GM12878 (cell line): ENCODE results near the gene LIMA1. TPM values are rescaled to one million over a fixed set of nuclear protein-coding genes. Genes with fewer than 3 reads are reported as not detected.

Source experiments
- ATAC-seq: fragments of 200-7000 bp; cut with Tn5 transposase; 3 replicates; pipeline ENCODE4 v1.9.1; 2020; ENCODE audit warnings: mild to moderate bottlenecking, moderate library complexity
- BruUV-seq: library from RNA; stranded (reverse); fragments of 400-500 nt; replicated peaks from 2 replicates; lab custom pipeline; 2021; lab: Mats Ljungman, UMichigan
- CTCF ChIA-PET: fragments of 300-600 bp; sonication (Branson Sonifier 250); formaldehyde crosslinking; extraction: SDS; loops from one replicate; lab custom pipeline; 2021; ENCODE audit warnings: inconsistent platforms; lab: Yijun Ruan, JAX
- POLR2A ChIA-PET: fragments of 350-600 bp; formaldehyde crosslinking; extraction: SDS; loops from one replicate; lab custom pipeline; 2021; ENCODE audit warnings: inconsistent platforms; lab: Charles Lee
- RAD21 ChIA-PET: fragments of 300-600 bp; sonication (Branson Sonifier 250); formaldehyde crosslinking; loops from one replicate; lab custom pipeline; 2023; ENCODE audit warnings: antibody characterized with exemption; ENCODE audit not compliant: unreplicated experiment; lab: Charles Lee
- SMC1A ChIA-PET: fragments of 300-600 bp; sonication (Branson Sonifier 250); formaldehyde crosslinking; loops from one replicate; lab custom pipeline; 2023; ENCODE audit not compliant: unreplicated experiment, uncharacterized antibody; lab: Charles Lee
- DNase-seq: peaks from one replicate; pipeline ENCODE4 v3.0.0-alpha.2; 2011; ENCODE audit warnings: low read depth, low spot score
- FAIRE-seq: peaks from 3 replicates; lab custom pipeline; 2011; peaks lifted over from hg19 to GRCh38; lab: Jason Lieb, UNC
- H2AFZ ChIP-seq: 2 replicates; pipeline ENCODE4 v1.6.0; 2011; ENCODE audit warnings: low read depth, low read length, control low read depth; ENCODE audit not compliant: control insufficient read depth
- H3K27ac ChIP-seq: 2 replicates; pipeline ENCODE4 v1.5.1; 2011; ENCODE audit warnings: control low read depth; ENCODE audit not compliant: control insufficient read depth, insufficient read depth
- H3K27me3 ChIP-seq, 2 experiments: replicated peaks in 1 of 2; 2 replicates each; pipeline versions ENCODE4 v1.6.0 to v1.6.1; 2011; ENCODE audit warnings: low read length in 1 of 2; ENCODE audit not compliant: control insufficient read depth in 2 of 2, insufficient read depth in 2 of 2
- H3K36me3 ChIP-seq, 2 experiments: 2 replicates each; pipeline ENCODE4 v1.5.1; 2011; ENCODE audit warnings: low read length in 1 of 2; ENCODE audit not compliant: control insufficient read depth in 2 of 2, insufficient read depth in 2 of 2
- H3K4me1 ChIP-seq: 2 replicates; pipeline ENCODE4 v1.6.1; 2011; ENCODE audit warnings: mild to moderate bottlenecking, low read length, moderate library complexity, mixed read lengths; ENCODE audit not compliant: control insufficient read depth, insufficient read depth
- H3K4me2 ChIP-seq: 2 replicates; pipeline ENCODE4 v1.6.0; 2011; ENCODE audit warnings: control low read depth; ENCODE audit not compliant: control insufficient read depth, insufficient read depth
- H3K4me3 ChIP-seq: fragments of 200-600 bp; sonication (generic); 2 replicates; pipeline ENCODE4 v1.5.1; 2016
- H3K79me2 ChIP-seq: 2 replicates; pipeline ENCODE4 v1.6.0; 2011; ENCODE audit warnings: low read length; ENCODE audit not compliant: control insufficient read depth, insufficient read depth
- H3K9ac ChIP-seq: 2 replicates; pipeline ENCODE4 v1.8.0; 2011; ENCODE audit warnings: low read length, control low read depth, mixed read lengths; ENCODE audit not compliant: control insufficient read depth, insufficient read depth
- H3K9me3 ChIP-seq: replicated peaks from 3 replicates; pipeline ENCODE4 v1.5.1; 2011; ENCODE audit warnings: mild to moderate bottlenecking, low read length; ENCODE audit not compliant: control insufficient read depth, insufficient read depth
- H4K20me1 ChIP-seq: 2 replicates; pipeline ENCODE4 v1.6.0; 2011; ENCODE audit not compliant: control insufficient read depth, insufficient read depth
- BCL11A ChIP-seq: IDR thresholded peaks from 2 replicates; pipeline ENCODE4 v1.6.1; 2011; ENCODE audit warnings: low read depth, low read length
- EP300 ChIP-seq, 2 experiments: fragments of 150-350 bp in 1 of 2; IDR thresholded peaks; 2 replicates each; pipeline ENCODE4 v1.6.1; 2011 to 2012; ENCODE audit warnings: low read depth in 2 of 2, low read length in 2 of 2, borderline replicate concordance in 1 of 2, improper control_type of control experiment in 1 of 2, inconsistent platforms in 1 of 2; ENCODE audit not compliant: control insufficient read depth in 1 of 2
- LARP7 ChIP-seq: fragments of 450-650 bp; IDR thresholded peaks from 2 replicates; pipeline ENCODE4 v1.6.1; 2017; ENCODE audit warnings: mild to moderate bottlenecking
- NR2F1 ChIP-seq: fragments of 450-650 bp; conservative IDR thresholded peaks from 2 replicates; pipeline ENCODE4 v1.6.1; 2017; ENCODE audit warnings: mild to moderate bottlenecking
- PAX5 ChIP-seq: IDR thresholded peaks from 2 replicates; pipeline ENCODE4 v1.6.1; 2011; ENCODE audit warnings: low read depth, low read length, borderline replicate concordance
- POLR2A ChIP-seq: IDR thresholded peaks from 2 replicates; pipeline ENCODE4 v1.6.1; 2011; ENCODE audit warnings: low read depth, mild to moderate bottlenecking, low read length
- POU2F2 ChIP-seq: IDR thresholded peaks from 3 replicates; pipeline ENCODE4 v1.6.1; 2011; ENCODE audit warnings: low read depth, mild to moderate bottlenecking, low read length, borderline replicate concordance
- RAD21 ChIP-seq: IDR thresholded peaks from 2 replicates; pipeline ENCODE4 v1.6.1; 2011; ENCODE audit warnings: mild to moderate bottlenecking, low read depth, low read length, moderate library complexity; ENCODE audit not compliant: insufficient read depth
- TCF12 ChIP-seq: IDR thresholded peaks from 2 replicates; pipeline ENCODE4 v1.6.1; 2011; ENCODE audit warnings: low read depth, mild to moderate bottlenecking, low read length
- ZBTB40 ChIP-seq: fragments of 450-650 bp; IDR thresholded peaks from 2 replicates; pipeline ENCODE4 v1.6.1; 2016; ENCODE audit warnings: mild to moderate bottlenecking, moderate library complexity, borderline replicate concordance
- ZNF274 ChIP-seq: IDR thresholded peaks from one replicate; pipeline ENCODE4 v1.8.0; 2011; ENCODE audit not compliant: insufficient read length, insufficient read depth
- ZNF687 ChIP-seq: fragments of 450-650 bp; IDR thresholded peaks from 2 replicates; pipeline ENCODE4 v1.6.1; 2017; ENCODE audit warnings: mild to moderate bottlenecking, moderate library complexity
- WGBS: methylation state at CpG from one replicate; pipeline ENCODE4 v1.1.6; 2016; ENCODE audit warnings: low lambda C conversion rate; ENCODE audit not compliant: insufficient replicate concordance, insufficient coverage; ENCODE audit errors: missing lambda C conversion rate; 5-methylcytosine and 5-hydroxymethylcytosine counted together
- in situ Hi-C: fragments of 300-500 bp; cut with MboI; formaldehyde crosslinking; loops from 9 replicates; pipeline ENCODE4 v1.14.3; 2018; ENCODE audit warnings: mixed read lengths
- intact Hi-C: fragments of 100-400 bp; cut with micrococcal nuclease; formaldehyde crosslinking; loops from one replicate; pipeline ENCODE4 v1.14.2; 2022; ENCODE audit not compliant: unreplicated experiment
- polyA plus RNA-seq, 11 experiments: library from polyadenylated mRNA; depleted of rRNA in 4 of 11; unstranded in 6 of 11; stranded (reverse) in 5 of 11; fragments of >200 nt; fragmentation: Nextera tagmentation in 4 of 11; fragmentation: Illumina TruSeq in 1 of 11; extraction: Ambion mirVana in 4 of 11; extraction: Trizol in 1 of 11; gene quantifications; 1 replicate in 1 of 11; 2 replicates in 10 of 11; pipeline versions ENCODE4 v1.2.1 to v1.2.3, GENCODE V29; 2011 to 2016; ENCODE audit warnings: inconsistent platforms in 2 of 11, missing spikeins in 2 of 11, low read depth in 1 of 11
- total RNA-seq, 4 experiments: library from RNA; depleted of rRNA in 3 of 4; stranded (reverse); fragments of >200 nt in 3 of 4; fragmentation: Illumina TruSeq in 1 of 4; extraction: Trizol in 1 of 4; gene quantifications; 2 replicates each; pipeline versions ENCODE4 v1.2.1 to v1.2.3, GENCODE V29; 2013 to 2021
- TF ChIP-seq, protein P1 (sequence below): fragments of 450-650 bp; IDR thresholded peaks from 2 replicates; pipeline ENCODE4 v1.6.1; 2017; ENCODE audit warnings: borderline replicate concordance

LIMA1 gene
- total and polyA plus RNA-seq, 10 of the 15 experiments (the other 5 are each of a cell fraction or from before 2014, with no cell fraction given) = 53.2 to 109 (median 60.8) TPM

DNA sequence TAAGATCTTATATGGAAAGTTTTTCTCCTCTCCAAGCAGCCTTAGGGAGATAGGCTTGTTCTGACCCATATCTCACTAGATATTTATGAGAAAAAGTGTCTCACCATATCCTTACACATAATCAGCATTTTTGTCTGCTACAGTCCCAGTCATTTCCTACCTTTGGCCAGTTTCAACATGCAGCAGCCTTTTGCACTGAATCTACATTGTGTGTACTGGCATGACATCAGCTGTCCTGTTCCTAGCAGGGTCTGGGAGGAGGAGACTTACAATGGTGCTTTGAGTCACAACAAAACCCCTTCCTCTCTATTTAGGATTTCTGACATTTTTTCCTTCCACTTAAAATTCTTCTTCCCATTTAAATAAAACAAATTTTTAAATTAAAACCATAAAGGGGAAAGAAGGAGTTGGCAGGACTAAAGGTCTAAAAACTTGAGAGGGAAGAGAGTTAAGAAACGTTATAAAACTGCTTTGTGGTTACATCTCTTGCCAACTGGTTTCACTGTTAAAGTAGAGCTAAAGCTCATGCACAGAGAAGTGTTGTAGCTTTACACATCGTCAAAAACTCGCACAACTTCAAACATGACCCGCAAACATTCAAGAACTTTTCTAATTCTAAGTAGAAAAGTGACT is 62.8 kb downstream of the LIMA1 start:
- 0% methylated on average over 4 of the region's 4 CpGs for WGBS
- ChIA-PET CTCF (interaction anchor here (0.7 to 5.5 kb wide), 17 partner anchors 8 to 1157 kb away, joined by 3 to 42 read pairs (median 5); partner anchors contain the start of genes COX14 and LIMA1), POLR2A (interaction anchor here (1.0 to 6.7 kb wide), 9 partner anchors 9 to 109 kb away, joined by 3 to 54 read pairs (median 23); partner anchors contain the start of genes CERS5, COX14 and LIMA1), RAD21 (interaction anchor here (0.9 to 4.9 kb wide), 21 partner anchors 9 to 182 kb away, joined by 3 to 63 read pairs (median 10); partner anchors contain the start of genes COX14, LIMA1 and SMARCD1), SMC1A (interaction anchor here (0.8 to 6.0 kb wide), 23 partner anchors 8 to 195 kb away, joined by 3 to 97 read pairs (median 8); partner anchors contain the start of genes CERS5, COX14, LIMA1 and RACGAP1)
- intact Hi-C loops (loop anchor here (2.0 to 5.0 kb wide), 3 partner anchors 26 to 92 kb away; partner anchors contain the start of gene LIMA1), in situ Hi-C loops (no loop called here)
- Histone ChIP-seq H2AFZ (no peak overlapping the region), H3K9me3 (no peaks in the 10 kb centered on the region), H3K4me2 (peak overlapping the region; percentile 90), H3K9ac (peak overlapping the region; percentile 82), H3K79me2 (peaks cover 72% of the 10 kb centered on the region), H4K20me1 (no peaks in the 10 kb centered on the region), H3K36me3 (peaks cover 0 to 5% of the 10 kb centered on the region in 2 experiments; a peak in 2 of 4 replicates), H3K27ac (peak overlapping the region; percentile 84), H3K4me3 (peak overlapping the region; percentile 86), H3K4me1 (peaks cover 9% of the 10 kb centered on the region), H3K27me3 (no peaks in the 10 kb centered on the region)
- peak; percentile 57 for DNase-seq
- no TSS peak for BruUV-seq
- peak; percentile 71 for ATAC-seq
- peak; percentile 44 for FAIRE-seq
- TF ChIP-seq POU2F2 (peak; percentile 79; the same call in 1 of the 3 replicates), EP300 (IDR thresholded peaks at IDR 0.05; ENCODE audit: borderline replicate concordance in 1 of 2, control insufficient read depth in 1 of 2, low read depth in 2 of 2, low read length in 2 of 2) (no peak), PAX5 (no peak), RAD21 (peak; percentile 30), TCF12 (no peak), NR2F1 (no peak), POLR2A (no peak), ZNF274 (no peak), BCL11A (peak; percentile 55; the same call in 1 of the 2 replicates), LARP7 (no peak), ZNF687 (peak; percentile 35; the same call in 1 of the 2 replicates), ZBTB40 (no peak)
- TF ChIP-seq, protein P1, sequence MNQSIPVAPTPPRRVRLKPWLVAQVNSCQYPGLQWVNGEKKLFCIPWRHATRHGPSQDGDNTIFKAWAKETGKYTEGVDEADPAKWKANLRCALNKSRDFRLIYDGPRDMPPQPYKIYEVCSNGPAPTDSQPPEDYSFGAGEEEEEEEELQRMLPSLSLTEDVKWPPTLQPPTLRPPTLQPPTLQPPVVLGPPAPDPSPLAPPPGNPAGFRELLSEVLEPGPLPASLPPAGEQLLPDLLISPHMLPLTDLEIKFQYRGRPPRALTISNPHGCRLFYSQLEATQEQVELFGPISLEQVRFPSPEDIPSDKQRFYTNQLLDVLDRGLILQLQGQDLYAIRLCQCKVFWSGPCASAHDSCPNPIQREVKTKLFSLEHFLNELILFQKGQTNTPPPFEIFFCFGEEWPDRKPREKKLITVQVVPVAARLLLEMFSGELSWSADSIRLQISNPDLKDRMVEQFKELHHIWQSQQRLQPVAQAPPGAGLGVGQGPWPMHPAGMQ = no peak
